Kidney epithelial cell (primary cell): ENCODE results near the gene CHRNA9. TPM values are rescaled to one million over a fixed set of nuclear protein-coding genes. Genes with fewer than 3 reads are reported as not detected.
"Not testable (repeated sequence)": the region's sequence is repeated elsewhere in the genome, so short reads cannot be mapped to it uniquely, and the experiment has no call there.

Source experiments
- DNase-seq: peaks from one replicate; pipeline ENCODE4 v3.0.0-alpha.2; 2010; ENCODE audit warnings: low read depth
- H3K27me3 ChIP-seq: 2 replicates; pipeline ENCODE4 v1.6.0; 2011; ENCODE audit warnings: low read length; ENCODE audit not compliant: control insufficient read depth, insufficient read depth
- H3K36me3 ChIP-seq: 2 replicates; pipeline ENCODE4 v1.5.1; 2011; ENCODE audit warnings: low read length; ENCODE audit not compliant: control insufficient read depth, insufficient read depth
- H3K4me3 ChIP-seq: 2 replicates; pipeline ENCODE4 v1.5.1; 2011; ENCODE audit warnings: low read depth, mild to moderate bottlenecking, control low read depth, low read length
- total RNA-seq: library from RNA; depleted of rRNA; stranded (reverse); fragments of >200 nt; gene quantifications from 2 replicates; pipeline ENCODE4 v1.2.3, GENCODE V29; 2015
- TF ChIP-seq, protein P1 (sequence below): IDR thresholded peaks from 2 replicates; pipeline ENCODE4 v1.5.1; 2011; ENCODE audit warnings: mild to moderate bottlenecking, moderate library complexity, low read length, control low read depth, inconsistent platforms; ENCODE audit not compliant: insufficient read depth, poor library complexity, severe bottlenecking

Gene CHRNA9
- total RNA-seq, 1 donor from 2014 or later: not detected

DNA sequence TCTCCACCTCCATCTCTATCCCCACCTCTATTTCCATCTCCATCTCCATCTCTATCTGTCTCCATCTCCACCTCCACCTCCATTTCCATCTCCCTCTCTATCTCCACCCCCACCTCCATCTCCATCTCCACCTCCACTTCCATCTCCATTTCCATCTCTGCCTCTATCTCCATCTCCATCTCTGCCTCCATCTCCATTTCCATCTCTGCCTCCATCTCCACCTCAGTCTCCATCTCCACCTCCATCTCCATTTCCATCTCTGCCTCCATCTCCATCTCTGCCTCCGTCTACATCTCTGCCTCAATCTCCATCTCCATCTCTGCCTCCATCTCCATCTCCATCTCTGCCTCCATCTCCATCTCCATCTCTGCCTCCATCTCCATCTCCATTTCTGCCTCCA, 40.8 kb upstream of the CHRNA9 start:
- TF ChIP-seq, protein P1, sequence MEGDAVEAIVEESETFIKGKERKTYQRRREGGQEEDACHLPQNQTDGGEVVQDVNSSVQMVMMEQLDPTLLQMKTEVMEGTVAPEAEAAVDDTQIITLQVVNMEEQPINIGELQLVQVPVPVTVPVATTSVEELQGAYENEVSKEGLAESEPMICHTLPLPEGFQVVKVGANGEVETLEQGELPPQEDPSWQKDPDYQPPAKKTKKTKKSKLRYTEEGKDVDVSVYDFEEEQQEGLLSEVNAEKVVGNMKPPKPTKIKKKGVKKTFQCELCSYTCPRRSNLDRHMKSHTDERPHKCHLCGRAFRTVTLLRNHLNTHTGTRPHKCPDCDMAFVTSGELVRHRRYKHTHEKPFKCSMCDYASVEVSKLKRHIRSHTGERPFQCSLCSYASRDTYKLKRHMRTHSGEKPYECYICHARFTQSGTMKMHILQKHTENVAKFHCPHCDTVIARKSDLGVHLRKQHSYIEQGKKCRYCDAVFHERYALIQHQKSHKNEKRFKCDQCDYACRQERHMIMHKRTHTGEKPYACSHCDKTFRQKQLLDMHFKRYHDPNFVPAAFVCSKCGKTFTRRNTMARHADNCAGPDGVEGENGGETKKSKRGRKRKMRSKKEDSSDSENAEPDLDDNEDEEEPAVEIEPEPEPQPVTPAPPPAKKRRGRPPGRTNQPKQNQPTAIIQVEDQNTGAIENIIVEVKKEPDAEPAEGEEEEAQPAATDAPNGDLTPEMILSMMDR: no peak
- H3K4me3 ChIP-seq: no peak overlapping the region
- H3K36me3 ChIP-seq: no peaks in the 10 kb centered on the region
- no peak for DNase-seq
- no peaks in the 10 kb centered on the region for H3K27me3 ChIP-seq

DNA sequence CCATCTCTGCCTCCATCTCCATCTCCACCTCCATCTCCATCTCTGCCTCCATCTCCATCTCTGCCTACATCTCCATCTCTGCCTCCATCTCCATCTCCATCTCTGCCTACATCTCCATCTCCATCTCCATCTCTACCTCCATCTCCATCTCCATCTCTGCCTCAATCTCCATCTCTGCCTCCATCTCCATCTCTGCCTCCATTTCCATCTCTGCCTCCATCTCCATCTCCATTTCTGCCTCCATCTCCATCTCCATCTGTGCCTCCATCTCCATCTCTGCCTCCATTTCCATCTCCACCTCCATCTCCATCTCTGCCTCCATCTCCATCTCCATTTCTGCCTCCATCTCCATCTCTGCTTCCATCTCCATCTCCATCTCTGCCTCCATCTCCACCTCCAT, 40.1 kb upstream of the CHRNA9 start:
- H3K4me3 ChIP-seq, DNase-seq, H3K27me3 ChIP-seq, H3K36me3 ChIP-seq: not testable (repeated sequence)

DNA sequence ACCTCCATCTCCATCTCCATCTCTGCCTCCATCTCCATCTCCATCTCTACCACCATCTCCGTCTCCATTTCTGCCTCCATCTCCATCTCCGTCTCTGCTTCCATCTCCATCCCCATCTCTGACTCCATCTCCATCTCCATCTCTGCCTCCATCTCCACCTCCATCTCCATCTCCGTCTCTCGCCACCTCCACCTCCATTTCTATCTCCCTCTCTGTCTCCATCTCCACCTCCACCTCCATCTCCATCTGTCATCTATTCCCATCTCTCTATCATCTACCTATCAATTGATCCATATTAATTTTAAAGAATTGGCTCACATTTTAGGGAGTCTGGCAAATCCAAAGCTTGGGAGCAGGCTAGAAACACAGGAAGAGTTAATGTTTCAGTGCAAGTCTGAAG, 39.6 kb upstream of the CHRNA9 start:
- Histone ChIP-seq H3K36me3 (no peaks in the 10 kb centered on the region), H3K27me3 (no peaks in the 10 kb centered on the region), H3K4me3 (no peak overlapping the region)
- TF ChIP-seq, protein P1: no peak
- DNase-seq: no peak

DNA sequence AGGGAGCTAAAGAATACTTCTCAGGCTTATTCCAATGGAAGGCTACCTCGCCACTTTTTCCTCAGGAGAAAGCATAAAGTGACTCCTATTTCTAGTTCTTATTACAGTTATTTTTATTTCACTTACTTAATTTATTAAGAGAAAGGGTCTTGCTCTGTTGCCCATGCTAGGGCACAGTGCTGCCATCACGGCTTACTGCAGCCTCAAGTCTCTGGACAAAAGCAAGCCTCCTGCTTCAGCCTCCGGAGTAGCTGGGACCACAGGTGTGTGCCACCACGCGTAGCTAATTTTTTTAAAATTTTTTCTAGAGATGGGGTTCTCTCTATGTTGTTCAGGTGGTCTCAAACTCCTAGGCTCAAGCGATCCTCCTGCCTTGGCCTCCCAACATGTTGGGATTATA, 36.0 kb upstream of the CHRNA9 start:
- Histone ChIP-seq H3K36me3 (no peaks in the 10 kb centered on the region), H3K27me3 (no peaks in the 10 kb centered on the region), H3K4me3 (no peak overlapping the region)
- no peak for DNase-seq
- TF ChIP-seq, protein P1: no peak

DNA sequence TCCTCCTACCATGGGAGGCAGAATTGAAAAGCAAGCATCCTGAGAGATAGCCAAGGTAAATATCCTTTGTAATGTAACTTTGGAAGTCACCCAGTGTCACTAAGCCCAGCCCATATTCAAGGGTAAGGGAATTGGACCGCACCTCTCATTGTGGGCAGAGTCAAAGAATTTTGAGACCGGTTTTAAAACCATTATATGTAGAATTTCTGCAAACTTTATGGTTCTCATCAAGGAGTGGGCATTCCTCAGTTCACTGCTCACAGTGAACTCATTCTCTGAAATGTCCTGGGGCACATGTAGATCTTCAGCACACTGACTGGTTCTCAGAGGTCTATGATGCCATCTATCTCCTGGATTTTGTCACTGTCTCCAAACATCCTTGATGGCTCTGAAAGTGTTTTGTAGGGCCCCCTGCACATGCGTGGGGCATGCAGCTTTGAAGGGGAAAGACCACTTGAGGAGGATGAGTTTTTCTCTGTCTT, 35.3 kb upstream of the CHRNA9 start:
- Histone ChIP-seq H3K36me3 (no peaks in the 10 kb centered on the region), H3K4me3 (no peak overlapping the region), H3K27me3 (no peaks in the 10 kb centered on the region)
- no peak for DNase-seq
- TF ChIP-seq, protein P1: no peak

DNA sequence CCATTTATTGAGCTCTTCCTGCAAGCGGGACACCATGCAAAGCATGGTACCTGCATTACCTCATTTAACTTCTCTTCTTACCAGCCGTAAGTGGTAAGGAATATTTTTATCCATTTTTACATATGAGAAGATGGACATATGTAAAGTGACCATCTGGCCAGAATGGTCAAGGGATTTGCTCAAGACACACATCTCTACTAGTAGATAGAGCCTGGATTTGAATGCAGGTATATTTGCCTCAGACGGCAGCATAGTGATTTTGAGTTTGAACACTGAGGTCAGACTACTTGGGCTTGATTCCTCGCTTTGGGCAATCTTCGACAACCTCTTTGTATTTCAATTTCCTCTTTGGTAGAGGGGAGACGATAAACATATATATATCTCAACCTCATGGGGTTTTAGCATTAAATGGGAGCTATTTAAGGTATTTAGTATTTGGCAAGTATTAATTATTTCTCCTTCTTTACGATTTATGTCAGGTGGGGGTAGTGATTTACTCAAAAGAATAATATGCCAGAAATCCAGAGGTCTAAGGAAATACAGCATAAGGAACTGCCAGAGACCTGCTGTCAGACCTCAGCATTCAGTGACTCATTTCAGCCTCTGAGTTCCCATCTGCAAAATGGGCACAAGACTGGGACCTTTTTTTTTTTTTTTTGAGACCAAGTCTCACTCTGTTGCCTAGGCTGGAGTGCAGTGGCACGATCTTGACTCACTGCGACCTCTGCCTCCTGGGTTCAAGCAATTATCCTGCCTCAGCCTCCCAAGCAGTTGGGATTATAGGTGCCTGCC, 34.6 kb upstream of the CHRNA9 start:
- Histone ChIP-seq H3K36me3 (no peaks in the 10 kb centered on the region), H3K27me3 (no peaks in the 10 kb centered on the region), H3K4me3 (no peak overlapping the region)
- DNase-seq: no peak
- TF ChIP-seq, protein P1: no peak
